Forelimb muscle (tissue), 1 donor: ENCODE measurements around the gene IMP4. TPM values are rescaled to one million over a fixed set of nuclear protein-coding genes. Genes with fewer than 3 reads are reported as not detected.

ENCODE experiments used
- DNase-seq: peaks from one replicate; pipeline ENCODE4 v3.0.0-alpha.2; 2013; ENCODE audit warnings: low read depth
- polyA plus RNA-seq: library from polyadenylated mRNA; unstranded; fragments of 120-200 nt; gene quantifications from one replicate; pipeline ENCODE4 v1.2.1, GENCODE V29; 2013; ENCODE audit not compliant: insufficient read length

IMP4 gene
- polyA plus RNA-seq, 1 donor: 39.8 TPM

DNA sequence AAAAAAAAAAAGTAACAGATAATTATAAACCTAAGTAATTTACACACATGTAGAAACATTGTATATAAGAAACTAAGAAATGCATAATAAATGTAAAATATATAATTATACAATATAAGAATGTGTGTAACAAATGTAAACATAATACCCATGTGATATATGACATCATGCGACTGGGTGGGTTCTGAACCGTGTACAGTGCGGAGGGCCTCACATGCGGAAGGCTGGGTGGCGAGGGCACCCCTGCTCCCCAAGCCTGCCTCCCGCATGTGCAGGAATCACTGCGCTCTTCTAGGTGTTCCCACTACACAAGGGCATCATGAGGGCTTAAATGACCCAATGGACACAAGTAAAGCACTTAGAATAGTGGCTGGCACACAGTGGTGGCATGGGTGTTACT is 15.2 kb downstream of the IMP4 start:
- DNase-seq: no peak

- DNase-seq: no peak
Observed at GRCh38 chr2:130358420-130359350, 16.0 kb downstream of the IMP4 start.

DNA sequence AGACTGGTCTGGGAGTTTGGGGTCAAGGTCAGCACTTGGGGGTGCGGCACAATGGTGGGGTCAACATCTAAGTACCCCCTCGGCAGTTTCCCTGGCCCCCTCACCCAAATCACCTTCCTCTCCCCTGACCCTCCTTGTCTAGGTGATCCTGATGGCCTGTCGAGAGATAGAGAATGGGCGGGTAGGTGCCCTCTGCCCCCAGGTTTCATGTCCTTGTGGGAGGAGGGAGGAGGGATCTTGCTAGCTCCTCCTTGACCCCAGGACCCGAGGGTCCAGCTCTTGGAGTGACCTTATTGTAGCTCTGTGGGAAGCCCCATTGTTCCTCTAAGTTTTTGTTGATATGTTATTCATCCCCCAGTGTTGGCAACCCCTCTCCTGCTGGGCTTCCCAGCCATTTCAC is 16.8 kb downstream of the IMP4 start:
- DNase-seq: no peak

GRCh38 chr2:130363479-130363878 is 20.8 kb downstream of the IMP4 start:
- DNase-seq: no peak

GRCh38 chr2:130365075-130365474 is 22.4 kb downstream of the IMP4 start:
- DNase-seq: no peak

GRCh38 chr2:130365963-130366362 is 23.3 kb downstream of the IMP4 start:
- no peak for DNase-seq

GRCh38 chr2:130366720-130367119 is 24.0 kb downstream of the IMP4 start:
- no peak for DNase-seq

DNA sequence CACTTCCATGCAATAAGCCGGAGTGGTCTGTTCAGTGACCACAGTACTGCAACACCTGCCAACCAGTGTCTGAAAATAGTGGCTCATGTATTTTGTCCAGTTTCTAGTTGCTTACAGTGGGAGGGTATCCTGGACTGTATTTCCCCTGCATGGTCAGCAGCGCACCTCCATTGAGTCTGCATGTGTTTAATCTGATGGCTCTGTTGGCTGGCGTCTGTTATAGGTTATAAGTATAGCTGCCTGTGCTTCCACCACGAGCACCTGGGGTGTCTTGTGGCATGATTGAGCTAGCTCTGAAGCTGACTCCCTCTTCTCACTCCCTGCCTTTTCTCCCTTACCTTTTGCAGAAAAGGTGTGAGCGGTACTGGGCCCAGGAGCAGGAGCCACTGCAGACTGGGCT is 26.1 kb downstream of the IMP4 start:
- no peak for DNase-seq

- no peak for DNase-seq
Observed at GRCh38 chr2:130369311-130369964, 26.7 kb downstream of the IMP4 start.

DNA sequence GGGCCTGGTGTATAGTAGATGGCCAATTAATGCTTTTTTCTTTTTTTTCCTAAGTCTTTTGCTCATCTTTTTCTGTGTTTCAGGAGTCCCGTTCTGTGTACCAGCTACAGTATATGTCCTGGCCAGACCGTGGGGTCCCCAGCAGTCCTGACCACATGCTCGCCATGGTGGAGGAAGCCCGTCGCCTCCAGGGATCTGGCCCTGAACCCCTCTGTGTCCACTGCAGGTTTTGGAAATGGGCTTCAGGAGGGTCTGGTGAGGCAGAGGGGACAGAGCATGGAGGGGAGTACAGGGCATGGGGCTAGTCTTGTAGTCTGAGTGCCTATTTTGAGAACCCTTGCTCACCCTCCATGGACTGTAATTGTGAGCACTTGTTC is 27.3 kb downstream of the IMP4 start:
- DNase-seq: no peak

GRCh38 chr2:130370490-130370889 is 27.8 kb downstream of the IMP4 start:
- no peak for DNase-seq

- no peak for DNase-seq
Observed at GRCh38 chr2:130371723-130372054, 29.0 kb downstream of the IMP4 start.

DNA sequence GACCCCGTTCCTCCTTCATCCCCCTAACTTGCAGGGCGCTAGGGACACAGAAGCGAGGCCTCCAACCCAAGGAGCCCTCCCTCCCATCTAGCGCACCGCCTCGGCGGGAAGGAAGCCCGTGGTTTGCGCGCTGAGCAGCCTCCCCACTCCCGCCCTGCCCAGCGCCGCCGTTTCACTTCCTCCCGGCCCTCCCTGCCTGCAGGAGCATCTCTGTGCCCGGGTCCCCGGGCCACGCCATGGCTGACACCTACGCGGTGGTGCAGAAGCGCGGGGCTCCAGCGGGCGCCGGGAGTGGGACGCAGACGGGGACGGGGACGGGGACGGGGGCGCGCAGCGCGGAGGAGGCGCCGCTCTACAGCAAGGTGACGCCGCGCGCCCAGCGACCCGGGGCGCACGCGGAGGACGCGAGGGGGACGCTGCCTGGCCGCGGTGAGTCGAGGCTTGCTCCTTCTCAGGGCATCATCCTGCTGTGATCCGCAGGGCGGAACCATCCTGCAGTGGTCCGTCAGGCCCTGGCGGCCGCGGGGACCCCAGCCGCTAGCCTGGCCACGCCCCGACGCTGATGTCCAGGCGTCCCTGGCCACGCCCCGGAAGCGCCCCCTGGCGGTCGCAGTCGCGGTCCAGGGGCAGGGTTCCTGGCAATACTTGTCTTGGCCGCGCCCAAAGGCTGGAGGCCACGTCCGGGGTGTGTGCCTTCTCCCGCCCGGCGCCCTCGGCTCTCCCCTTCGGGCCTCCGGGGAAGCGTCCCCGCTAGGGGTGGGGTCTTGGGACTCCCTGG is 29.5 kb downstream of the IMP4 start:
- DNase-seq: no peak

- no peak for DNase-seq
Observed at GRCh38 chr2:130372833-130373807, 30.4 kb downstream of the IMP4 start.

GRCh38 chr2:130373808-130374365 is 31.2 kb downstream of the IMP4 start:
- no peak for DNase-seq

- DNase-seq: no peak
Observed at GRCh38 chr2:130374587-130375290, 32.0 kb downstream of the IMP4 start.

DNA sequence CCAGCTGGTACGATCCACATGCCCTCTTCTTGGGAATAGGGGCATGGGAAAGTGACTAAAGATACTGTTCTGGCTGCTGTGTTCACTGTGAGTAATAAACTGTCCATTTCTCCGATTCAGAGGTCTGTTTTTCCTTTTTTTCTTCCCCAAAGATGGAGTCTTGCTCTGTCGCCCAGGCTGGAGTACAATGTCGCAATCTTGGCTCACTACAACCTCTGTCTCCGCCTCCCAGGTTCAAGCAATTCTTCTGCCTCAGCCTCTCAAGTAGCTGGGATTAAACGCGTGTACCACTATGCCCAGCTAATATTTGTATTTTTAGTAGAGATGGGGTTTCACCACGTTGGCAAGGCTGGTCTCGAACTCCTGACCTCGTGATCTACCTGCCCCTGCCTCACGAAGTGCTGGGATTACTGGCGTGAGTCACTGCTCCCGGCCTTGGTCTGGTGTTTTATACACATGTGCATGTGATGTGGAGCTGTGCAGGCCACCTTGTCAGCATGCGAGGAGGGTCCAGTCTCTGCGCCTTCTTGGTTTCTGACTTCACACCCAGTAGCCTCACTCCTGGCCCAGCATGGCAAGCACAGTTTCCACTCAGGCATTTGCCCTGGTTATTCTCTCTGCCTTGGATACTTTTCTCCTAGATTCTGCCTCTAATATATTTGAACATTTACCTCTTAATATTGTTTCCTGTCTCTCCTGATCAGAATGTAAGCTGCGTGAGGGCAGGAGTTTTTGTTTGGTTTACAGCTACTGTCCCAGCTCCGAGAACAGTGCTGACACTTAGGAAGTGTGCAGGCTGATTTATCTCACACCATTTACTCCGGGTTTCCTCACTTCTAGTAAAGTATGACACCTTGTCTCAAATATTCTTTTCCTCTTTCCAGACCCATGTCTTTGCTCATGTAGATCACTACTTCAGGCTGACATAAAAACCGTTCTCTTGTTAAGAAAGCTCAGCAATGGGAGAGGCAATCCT is 32.9 kb downstream of the IMP4 start:
- no peak for DNase-seq

GRCh38 chr2:130376433-130377293 is 34.0 kb downstream of the IMP4 start:
- no peak for DNase-seq
